H9 (cell line): Measurements from ENCODE around the gene PLAU. TPM values are rescaled to one million over a fixed set of nuclear protein-coding genes. Genes with fewer than 3 reads are reported as not detected.
A peak's percentile ranks its signal among the peaks of the same experiment; 100 is the strongest.

Source experiments
- DNase-seq: peaks from one replicate; pipeline ENCODE4 v3.0.0-alpha.2; 2017
- H2AFZ ChIP-seq: one replicate; pipeline ENCODE4 v1.6.1; 2013; ENCODE audit warnings: mild to moderate bottlenecking, low read length, control low read depth, moderate library complexity
- H2AK5ac ChIP-seq: 2 replicates; pipeline ENCODE4 v1.6.1; 2013; ENCODE audit warnings: low read length, control low read depth, mixed read lengths; ENCODE audit not compliant: insufficient read length
- H2BK120ac ChIP-seq: one replicate; pipeline ENCODE4 v1.6.1; 2013; ENCODE audit warnings: low read depth, mild to moderate bottlenecking, low read length, control low read depth, inconsistent platforms; ENCODE audit not compliant: poor library complexity, severe bottlenecking
- H2BK12ac ChIP-seq: 2 replicates; pipeline ENCODE4 v1.6.1; 2013; ENCODE audit warnings: low read length, control low read depth, mixed read lengths, low read depth; ENCODE audit not compliant: insufficient read length
- H2BK15ac ChIP-seq: 2 replicates; pipeline ENCODE4 v1.6.1; 2013; ENCODE audit warnings: low read depth, low read length, control low read depth
- H2BK20ac ChIP-seq: one replicate; pipeline ENCODE4 v1.6.1; 2013; ENCODE audit warnings: low read depth, mild to moderate bottlenecking, low read length, control low read depth, inconsistent platforms; ENCODE audit not compliant: poor library complexity, severe bottlenecking
- H2BK5ac ChIP-seq: 2 replicates; pipeline ENCODE4 v1.6.1; 2013; ENCODE audit warnings: low read length, control low read depth, mixed read lengths; ENCODE audit not compliant: insufficient read length
- H3K14ac ChIP-seq: 2 replicates; pipeline ENCODE4 v1.6.1; 2013; ENCODE audit warnings: low read length, control low read depth; ENCODE audit not compliant: insufficient read depth
- H3K18ac ChIP-seq: 2 replicates; pipeline ENCODE4 v1.6.1; 2013; ENCODE audit warnings: low read depth, mild to moderate bottlenecking, mixed read lengths, low read length, control low read depth; ENCODE audit not compliant: insufficient read length
- H3K23ac ChIP-seq: 2 replicates; pipeline ENCODE4 v1.6.1; 2013; ENCODE audit warnings: low read length, control low read depth, mixed read lengths, low read depth; ENCODE audit not compliant: insufficient read length
- H3K23me2 ChIP-seq: 2 replicates; pipeline ENCODE4 v1.6.1; 2013; ENCODE audit warnings: low read depth, mild to moderate bottlenecking, mixed read lengths, low read length, control low read depth; ENCODE audit not compliant: insufficient read length, poor library complexity, severe bottlenecking
- H3K27ac ChIP-seq: 2 replicates; pipeline ENCODE4 v1.5.1; 2013; ENCODE audit warnings: low read length, control low read depth, mixed read lengths, low read depth; ENCODE audit not compliant: insufficient read length
- H3K27me3 ChIP-seq: 2 replicates; pipeline ENCODE4 v1.6.1; 2013; ENCODE audit warnings: low read length, control low read depth, inconsistent platforms; ENCODE audit not compliant: insufficient read depth
- H3K4ac ChIP-seq: 2 replicates; pipeline ENCODE4 v1.6.1; 2013; ENCODE audit warnings: low read depth, mild to moderate bottlenecking, control low read depth, inconsistent platforms, low read length, moderate library complexity
- H3K4me1 ChIP-seq: 2 replicates; pipeline ENCODE4 v1.6.1; 2013; ENCODE audit warnings: low read length, control low read depth, inconsistent platforms; ENCODE audit not compliant: insufficient read depth
- H3K4me2 ChIP-seq: 2 replicates; pipeline ENCODE4 v1.6.1; 2013; ENCODE audit warnings: low read length, control low read depth, mixed read lengths; ENCODE audit not compliant: insufficient read length, insufficient read depth
- H3K56ac ChIP-seq: 2 replicates; pipeline ENCODE4 v1.6.1; 2013; ENCODE audit warnings: low read depth, mild to moderate bottlenecking, mixed read lengths, low read length, control low read depth; ENCODE audit not compliant: insufficient read length
- H3K79me1 ChIP-seq: 2 replicates; pipeline ENCODE4 v1.6.1; 2013; ENCODE audit warnings: low read depth, mild to moderate bottlenecking, moderate library complexity, low read length, control low read depth, inconsistent platforms; ENCODE audit not compliant: insufficient read depth, poor library complexity, severe bottlenecking
- H3K79me2 ChIP-seq: 2 replicates; pipeline ENCODE4 v1.6.1; 2013; ENCODE audit warnings: low read length, control low read depth, inconsistent platforms; ENCODE audit not compliant: insufficient read depth
- H3K9ac ChIP-seq: 2 replicates; pipeline ENCODE4 v1.6.1; 2013; ENCODE audit warnings: low read length, control low read depth, mixed read lengths; ENCODE audit not compliant: insufficient read length; ENCODE audit errors: extremely low read depth
- H3K9me3 ChIP-seq: one replicate; pipeline ENCODE4 v1.6.1; 2013; ENCODE audit warnings: low read depth, low read length, inconsistent platforms; ENCODE audit not compliant: control insufficient read depth
- H3T11ph ChIP-seq: one replicate; pipeline ENCODE4 v1.6.1; 2013; ENCODE audit warnings: mild to moderate bottlenecking, low read length, control low read depth, inconsistent platforms
- H4K20me1 ChIP-seq: one replicate; pipeline ENCODE4 v1.6.1; 2013; ENCODE audit not compliant: control insufficient read depth, insufficient read length, insufficient read depth
- H4K5ac ChIP-seq: 2 replicates; pipeline ENCODE4 v1.6.1; 2013; ENCODE audit warnings: low read depth, mild to moderate bottlenecking, mixed read lengths, low read length, control low read depth; ENCODE audit not compliant: insufficient read length
- H4K8ac ChIP-seq: replicated peaks from 2 replicates; pipeline ENCODE4 v1.6.1; 2013; ENCODE audit warnings: low read length, control low read depth, mixed read lengths, low read depth; ENCODE audit not compliant: insufficient read length
- H4K91ac ChIP-seq: 2 replicates; pipeline ENCODE4 v1.6.1; 2013; ENCODE audit warnings: low read depth, mild to moderate bottlenecking, moderate library complexity, mixed read lengths, low read length, control low read depth; ENCODE audit not compliant: insufficient read length
- H3K27ac Mint-ChIP-seq, 3 experiments: 2 replicates in 2 of 3; 3 replicates in 1 of 3; pipeline ENCODE4 v1.8.0; 2020 to 2021; ENCODE audit warnings: mixed read lengths in 3 of 3, mild to moderate bottlenecking in 1 of 3, moderate library complexity in 1 of 3
- H3K27me3 Mint-ChIP-seq: 2 replicates; pipeline ENCODE4 v1.8.0; 2021; ENCODE audit warnings: low read depth, mild to moderate bottlenecking, moderate library complexity, mixed read lengths
- H3K36me3 Mint-ChIP-seq, 3 experiments: 2 replicates in 2 of 3; 3 replicates in 1 of 3; pipeline ENCODE4 v1.8.0; 2020 to 2021; ENCODE audit warnings: low read depth in 3 of 3, mixed read lengths in 3 of 3; ENCODE audit not compliant: insufficient read depth in 1 of 3
- H3K4me1 Mint-ChIP-seq, 2 experiments: 2 replicates each; pipeline ENCODE4 v1.8.0; 2020; ENCODE audit warnings: mixed read lengths in 2 of 2
- H3K4me3 Mint-ChIP-seq, 2 experiments: 2 replicates in 1 of 2; 3 replicates in 1 of 2; pipeline ENCODE4 v1.8.0; 2020 to 2021; ENCODE audit warnings: mild to moderate bottlenecking in 2 of 2, mixed read lengths in 2 of 2, moderate library complexity in 1 of 2
- H3K9me3 Mint-ChIP-seq, 2 experiments: 2 replicates in 1 of 2; 3 replicates in 1 of 2; pipeline ENCODE4 v1.8.0; 2020; ENCODE audit warnings: mild to moderate bottlenecking in 2 of 2, mixed read lengths in 2 of 2, moderate library complexity in 1 of 2
- WGBS: extraction: QIAGEN DNeasy Blood & Tissue Kit; methylation state at CpG from one replicate; pipeline ENCODE4 v1.1.7; 2013; ENCODE audit warnings: missing lambda C conversion rate, low lambda C conversion rate, mixed read lengths; ENCODE audit not compliant: insufficient read length; ENCODE audit errors: extremely low coverage; 5-methylcytosine and 5-hydroxymethylcytosine counted together
- total RNA-seq: library from RNA; stranded (reverse); gene quantifications from 2 replicates; pipeline ENCODE4 v1.2.1, GENCODE V29; 2021
- TF ChIP-seq, protein P1 (sequence below): fragments of 200-600 bp; sonication (generic); conservative IDR thresholded peaks from 3 replicates; pipeline ENCODE4 v1.8.0; 2021; ENCODE audit warnings: antibody characterized with exemption, mild to moderate bottlenecking

The PLAU gene
- total RNA-seq, 1 experiment from 2014 or later = 15.0 TPM

DNA sequence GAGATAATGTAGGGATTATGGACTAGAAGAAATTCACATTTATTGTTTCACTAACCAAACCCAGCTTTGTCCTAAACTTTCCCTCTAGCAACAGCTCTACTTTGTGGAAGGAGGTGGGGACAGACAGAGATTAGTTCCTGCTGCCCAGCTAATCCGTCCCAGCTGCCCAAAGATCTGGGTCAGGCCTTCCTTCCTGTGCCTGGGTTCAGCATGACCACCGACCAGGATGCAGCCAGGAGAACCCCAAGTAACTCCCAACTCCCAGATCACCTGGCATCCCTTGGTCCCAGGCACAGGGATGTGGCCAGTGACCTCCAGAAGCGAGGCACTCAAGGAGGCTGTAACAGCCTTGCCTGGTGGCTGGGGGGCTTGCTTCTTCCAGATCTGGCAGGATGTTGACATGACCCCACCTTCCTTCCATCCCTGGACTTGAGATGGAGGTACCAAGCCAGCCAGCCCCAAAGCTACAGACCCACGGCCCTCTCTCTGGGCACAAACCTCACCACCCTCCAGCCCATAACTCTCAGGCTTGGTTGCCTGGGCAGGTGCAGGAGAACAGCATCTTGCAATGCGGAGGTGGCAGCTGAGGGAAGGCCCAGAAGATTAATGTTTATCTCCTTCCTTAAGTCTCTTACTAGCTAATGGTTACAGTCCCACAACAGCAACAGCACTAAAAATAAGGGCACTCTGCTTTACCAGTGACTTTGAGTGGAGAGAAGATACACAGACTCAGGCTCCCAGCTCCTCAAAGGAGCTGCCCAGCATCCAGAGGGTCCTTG, 47.7 kb upstream of the PLAU start:
- H3K27ac ChIP-seq = no peak overlapping the region
- H4K8ac ChIP-seq = no peak overlapping the region
- no peak overlapping the region for H3K4ac ChIP-seq
- H3K4me1 ChIP-seq = no peaks in the 10 kb centered on the region; the same call in 1 of the 2 replicates
- H3K79me1 ChIP-seq = no peaks in the 10 kb centered on the region
- no peak overlapping the region for H3K4me3 Mint-ChIP-seq
- peaks cover 10 to 16% of the 10 kb centered on the region in 2 experiments for H3K4me1 Mint-ChIP-seq
- H3K27me3 Mint-ChIP-seq = no peaks in the 10 kb centered on the region
- H3K23ac ChIP-seq = no peak overlapping the region
- no peak overlapping the region for H3T11ph ChIP-seq
- H3K18ac ChIP-seq = no peak overlapping the region
- H2BK15ac ChIP-seq = no peak overlapping the region
- H3K56ac ChIP-seq = no peak overlapping the region
- H3K9me3 ChIP-seq = no peaks in the 10 kb centered on the region
- H4K20me1 ChIP-seq = no peaks in the 10 kb centered on the region
- no peak overlapping the region for H4K5ac ChIP-seq
- H3K23me2 ChIP-seq = no peaks in the 10 kb centered on the region
- H3K4me2 ChIP-seq = no peak overlapping the region
- WGBS = no CpG with 5 or more reads among the region's 5 CpGs
- no peaks in the 10 kb centered on the region for H3K9me3 Mint-ChIP-seq
- TF ChIP-seq, protein P1, sequence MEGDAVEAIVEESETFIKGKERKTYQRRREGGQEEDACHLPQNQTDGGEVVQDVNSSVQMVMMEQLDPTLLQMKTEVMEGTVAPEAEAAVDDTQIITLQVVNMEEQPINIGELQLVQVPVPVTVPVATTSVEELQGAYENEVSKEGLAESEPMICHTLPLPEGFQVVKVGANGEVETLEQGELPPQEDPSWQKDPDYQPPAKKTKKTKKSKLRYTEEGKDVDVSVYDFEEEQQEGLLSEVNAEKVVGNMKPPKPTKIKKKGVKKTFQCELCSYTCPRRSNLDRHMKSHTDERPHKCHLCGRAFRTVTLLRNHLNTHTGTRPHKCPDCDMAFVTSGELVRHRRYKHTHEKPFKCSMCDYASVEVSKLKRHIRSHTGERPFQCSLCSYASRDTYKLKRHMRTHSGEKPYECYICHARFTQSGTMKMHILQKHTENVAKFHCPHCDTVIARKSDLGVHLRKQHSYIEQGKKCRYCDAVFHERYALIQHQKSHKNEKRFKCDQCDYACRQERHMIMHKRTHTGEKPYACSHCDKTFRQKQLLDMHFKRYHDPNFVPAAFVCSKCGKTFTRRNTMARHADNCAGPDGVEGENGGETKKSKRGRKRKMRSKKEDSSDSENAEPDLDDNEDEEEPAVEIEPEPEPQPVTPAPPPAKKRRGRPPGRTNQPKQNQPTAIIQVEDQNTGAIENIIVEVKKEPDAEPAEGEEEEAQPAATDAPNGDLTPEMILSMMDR = no peak
- no peak overlapping the region for H2AFZ ChIP-seq
- H4K91ac ChIP-seq = no peak overlapping the region
- 0 out of 7 replicates have a peak overlapping the region, but pooled peaks of 1 of the 3 experiments have one; percentile 27 for H3K27ac Mint-ChIP-seq
- no peaks in the 10 kb centered on the region; the same call in 1 of the 2 replicates for H3K79me2 ChIP-seq
- H2AK5ac ChIP-seq = no peak overlapping the region
- no peak overlapping the region for H3K9ac ChIP-seq
- no peak overlapping the region for H2BK12ac ChIP-seq
- no peak overlapping the region for H2BK120ac ChIP-seq
- H3K27me3 ChIP-seq = no peaks in the 10 kb centered on the region
- H2BK20ac ChIP-seq = no peak overlapping the region
- H3K36me3 Mint-ChIP-seq = peaks cover 20 to 55% (median 35%) of the 10 kb centered on the region in 3 experiments; a peak in 6 of 7 replicates
- DNase-seq = no peak
- no peak overlapping the region for H2BK5ac ChIP-seq
- no peak overlapping the region for H3K14ac ChIP-seq
